Measurements from ENCODE around the gene CLCNKA.

Gene CLCNKA

GRCh38 chr1:16080422-16081150, 58.8 kb downstream of the CLCNKA start:
- H3K9me3 ChIP-seq (ENCODE audit: insufficient read depth, low read length), result no peaks in the 10 kb centered on the region
- DNase-seq (ENCODE audit: low read depth, low spot score), result no peak
- H3K4me1 ChIP-seq (ENCODE audit: insufficient read depth, insufficient read length), result peaks cover 11% of the 10 kb centered on the region

GRCh38 chr1:16081636-16082035, 59.8 kb downstream of the CLCNKA start:
- Histone ChIP-seq H3K4me3 (ENCODE audit: insufficient read length, low read depth) (no peak overlapping the region), H3K9ac (ENCODE audit: insufficient read length, low read depth) (no peak overlapping the region), H3K4me1 (ENCODE audit: insufficient read depth, insufficient read length) (peaks cover 8% of the 10 kb centered on the region), H3K36me3 (ENCODE audit: insufficient read depth, insufficient read length, low read length) (no peaks in the 10 kb centered on the region), H3K9me3 (ENCODE audit: insufficient read depth, low read length) (no peaks in the 10 kb centered on the region), H3K27me3 (ENCODE audit: insufficient read depth, insufficient read length) (no peaks in the 10 kb centered on the region)
- TF ChIP-seq ZNF274 (IDR thresholded peaks at IDR 0.05; ENCODE audit: low read depth, low read length) (no peak), SUZ12 (IDR thresholded peaks at IDR 0.05; ENCODE audit: extremely low read depth, insufficient read depth, insufficient read length) (no peak), YY1 (IDR thresholded peaks at IDR 0.05; ENCODE audit: insufficient read depth, insufficient read length) (no peak)
- DNase-seq (ENCODE audit: low read depth, low spot score), result no peak

More at GRCh38 chr1:16080422-16081150, 58.8 kb downstream of the CLCNKA start:
- Histone ChIP-seq H3K4me3 (ENCODE audit: insufficient read length, low read depth) (no peak overlapping the region), H3K36me3 (ENCODE audit: insufficient read depth, insufficient read length, low read length) (no peaks in the 10 kb centered on the region), H3K27me3 (ENCODE audit: insufficient read depth, insufficient read length) (no peaks in the 10 kb centered on the region), H3K9ac (ENCODE audit: insufficient read length, low read depth) (no peak overlapping the region)
- TF ChIP-seq ZNF274 (IDR thresholded peaks at IDR 0.05; ENCODE audit: low read depth, low read length) (no peak), SUZ12 (IDR thresholded peaks at IDR 0.05; ENCODE audit: extremely low read depth, insufficient read depth, insufficient read length) (no peak), YY1 (IDR thresholded peaks at IDR 0.05; ENCODE audit: insufficient read depth, insufficient read length) (no peak)

- Histone ChIP-seq H3K27me3 (ENCODE audit: insufficient read depth, insufficient read length) (no peaks in the 10 kb centered on the region), H3K9me3 (ENCODE audit: insufficient read depth, low read length) (no peaks in the 10 kb centered on the region), H3K36me3 (ENCODE audit: insufficient read depth, insufficient read length, low read length) (no peaks in the 10 kb centered on the region), H3K9ac (ENCODE audit: insufficient read length, low read depth) (no peak overlapping the region), H3K4me3 (ENCODE audit: insufficient read length, low read depth) (no peak overlapping the region), H3K4me1 (ENCODE audit: insufficient read depth, insufficient read length) (peaks cover 8% of the 10 kb centered on the region)
- TF ChIP-seq ZNF274 (IDR thresholded peaks at IDR 0.05; ENCODE audit: low read depth, low read length) (no peak), YY1 (IDR thresholded peaks at IDR 0.05; ENCODE audit: insufficient read depth, insufficient read length) (no peak), SUZ12 (IDR thresholded peaks at IDR 0.05; ENCODE audit: extremely low read depth, insufficient read depth, insufficient read length) (no peak)
- DNase-seq (ENCODE audit: low read depth, low spot score), result peak; percentile 38
Measured at GRCh38 chr1:16082283-16083038, 60.6 kb downstream of the CLCNKA start.

- no peak for DNase-seq (ENCODE audit: low read depth, low spot score)
- Histone ChIP-seq H3K36me3 (ENCODE audit: insufficient read depth, insufficient read length, low read length) (no peaks in the 10 kb centered on the region), H3K9ac (ENCODE audit: insufficient read length, low read depth) (peak overlapping the region; percentile 26), H3K4me1 (ENCODE audit: insufficient read depth, insufficient read length) (peaks cover 10% of the 10 kb centered on the region), H3K27me3 (ENCODE audit: insufficient read depth, insufficient read length) (no peaks in the 10 kb centered on the region), H3K9me3 (ENCODE audit: insufficient read depth, low read length) (no peaks in the 10 kb centered on the region), H3K4me3 (ENCODE audit: insufficient read length, low read depth) (no peak overlapping the region)
- TF ChIP-seq SUZ12 (IDR thresholded peaks at IDR 0.05; ENCODE audit: extremely low read depth, insufficient read depth, insufficient read length), result no peak
- no peak for TF ChIP-seq ZNF274 (IDR thresholded peaks at IDR 0.05; ENCODE audit: low read depth, low read length)
- TF ChIP-seq YY1 (IDR thresholded peaks at IDR 0.05; ENCODE audit: insufficient read depth, insufficient read length), result no peak
Measured at GRCh38 chr1:16083486-16083885, 61.6 kb downstream of the CLCNKA start.
